Mucosa of descending colon (tissue), 3 donors: ENCODE measurements around the gene WDR88. TPM values are rescaled to one million over a fixed set of nuclear protein-coding genes. Genes with fewer than 3 reads are reported as not detected.
A peak's percentile ranks its signal among the peaks of the same experiment; 100 is the strongest.
"Not testable (repeated sequence)": the region's sequence is repeated elsewhere in the genome, so short reads cannot be mapped to it uniquely, and the experiment has no call there.

Source experiments
- ATAC-seq: fragments of 200-7000 bp; cut with Tn5 transposase; one replicate; pipeline ENCODE4 v1.9.1; 2020; ENCODE audit warnings: mild to moderate bottlenecking, moderate library complexity
- DNase-seq, 3 donors: peaks; one replicate each; pipeline ENCODE4 v3.0.0-alpha.2; 2020
- H3K36me3 ChIP-seq: fragments of 200-600 bp; one replicate; pipeline ENCODE4 v1.8.0; 2021; ENCODE audit warnings: low read depth, mild to moderate bottlenecking
- H3K4me1 ChIP-seq: fragments of 200-600 bp; one replicate; pipeline ENCODE4 v1.8.0; 2021; ENCODE audit warnings: low read depth, mild to moderate bottlenecking
- H3K4me3 ChIP-seq: fragments of 200-600 bp; one replicate; pipeline ENCODE4 v1.8.0; 2021; ENCODE audit warnings: mild to moderate bottlenecking
- H3K9me3 ChIP-seq: fragments of 200-600 bp; one replicate; pipeline ENCODE4 v1.8.0; 2021; ENCODE audit warnings: mild to moderate bottlenecking
- intact Hi-C, 2 donors: fragments of 100-400 bp; cut with DNase I in 1 of 2; cut with micrococcal nuclease in 1 of 2; formaldehyde crosslinking; loops; one replicate each; pipeline versions ENCODE4 v1.11.0 to v1.11.1; 2022; cut with DNase I, micrococcal nuclease
- total RNA-seq, 3 donors: library from RNA; stranded (reverse); fragmentation: NEBNext Ultra II Directional in 2 of 3; extraction: Animal tissue kit (Norgen Biotek cat#: 25700) in 2 of 3; gene quantifications; one replicate each; pipeline versions ENCODE4 v1.2.1 to v1.2.4, GENCODE V29; 2021 to 2023
- TF ChIP-seq, protein P1 (sequence below): fragments of 200-600 bp; IDR thresholded peaks from one replicate; pipeline ENCODE4 v1.8.0; 2022; ENCODE audit warnings: antibody characterized with exemption, mild to moderate bottlenecking
- donor health status: DM: no; HTN: no; CAD: no; lungs with moderate emphysema.
- donor health status: DM: no; HTN: no; CAD: no.
- donor health status: DM: no; HTN: yes; CAD: no.

WDR88 gene
- total RNA-seq, 3 donors from 2014 or later = not detected

DNA sequence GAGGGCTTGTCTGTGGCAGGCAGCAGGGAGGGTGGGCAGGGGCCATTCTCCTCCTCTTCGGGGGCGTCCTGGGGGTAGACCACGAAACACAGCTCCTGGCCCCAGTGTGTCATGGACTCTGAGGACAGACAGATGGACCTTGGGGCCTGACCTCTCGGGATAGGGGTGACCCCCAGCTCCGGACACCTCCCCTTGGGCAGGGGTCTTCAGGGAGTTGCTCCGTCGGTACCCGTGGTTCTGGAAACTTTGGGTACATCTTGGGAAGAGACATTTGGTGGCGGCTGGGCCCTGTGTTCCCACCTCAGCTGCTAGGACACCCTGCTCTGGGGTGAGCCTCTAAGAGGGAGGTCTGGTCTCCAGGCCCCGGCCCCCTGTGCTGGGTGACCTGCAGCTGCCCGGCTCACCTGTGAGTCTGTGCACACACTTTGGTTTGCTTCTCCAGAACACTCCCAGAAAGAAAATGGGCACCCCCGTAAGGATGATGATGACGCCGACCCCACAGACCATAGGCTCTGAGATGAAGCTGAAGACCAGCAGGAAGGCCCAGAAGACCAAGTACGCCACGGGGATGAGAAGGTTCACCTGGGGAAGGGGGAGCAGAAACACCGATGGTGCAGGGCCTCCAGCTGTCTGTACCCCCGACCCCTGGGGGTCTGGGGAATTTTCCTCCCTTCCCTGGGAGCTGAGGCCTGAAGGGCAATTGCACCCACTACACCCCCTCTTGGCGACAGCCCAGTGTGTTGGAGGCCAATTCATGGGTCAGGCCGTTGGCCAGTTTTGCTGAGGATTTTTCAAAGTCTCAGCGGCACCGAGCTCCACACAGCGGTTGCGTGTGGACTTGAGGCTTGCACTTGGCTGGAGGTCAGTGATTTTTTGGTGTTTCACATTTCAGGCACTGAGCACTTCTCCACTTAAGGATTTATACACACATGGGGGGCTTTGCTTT lies 77.3 kb downstream of the WDR88 start:
- TF ChIP-seq, protein P1, sequence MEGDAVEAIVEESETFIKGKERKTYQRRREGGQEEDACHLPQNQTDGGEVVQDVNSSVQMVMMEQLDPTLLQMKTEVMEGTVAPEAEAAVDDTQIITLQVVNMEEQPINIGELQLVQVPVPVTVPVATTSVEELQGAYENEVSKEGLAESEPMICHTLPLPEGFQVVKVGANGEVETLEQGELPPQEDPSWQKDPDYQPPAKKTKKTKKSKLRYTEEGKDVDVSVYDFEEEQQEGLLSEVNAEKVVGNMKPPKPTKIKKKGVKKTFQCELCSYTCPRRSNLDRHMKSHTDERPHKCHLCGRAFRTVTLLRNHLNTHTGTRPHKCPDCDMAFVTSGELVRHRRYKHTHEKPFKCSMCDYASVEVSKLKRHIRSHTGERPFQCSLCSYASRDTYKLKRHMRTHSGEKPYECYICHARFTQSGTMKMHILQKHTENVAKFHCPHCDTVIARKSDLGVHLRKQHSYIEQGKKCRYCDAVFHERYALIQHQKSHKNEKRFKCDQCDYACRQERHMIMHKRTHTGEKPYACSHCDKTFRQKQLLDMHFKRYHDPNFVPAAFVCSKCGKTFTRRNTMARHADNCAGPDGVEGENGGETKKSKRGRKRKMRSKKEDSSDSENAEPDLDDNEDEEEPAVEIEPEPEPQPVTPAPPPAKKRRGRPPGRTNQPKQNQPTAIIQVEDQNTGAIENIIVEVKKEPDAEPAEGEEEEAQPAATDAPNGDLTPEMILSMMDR = no peak
- DNase-seq (peak in 1 of 3 donors; percentile 34), ATAC-seq (no peak)
- Histone ChIP-seq H3K9me3 (no peaks in the 10 kb centered on the region), H3K4me1 (no peaks in the 10 kb centered on the region), H3K4me3 (no peak overlapping the region), H3K36me3 (no peaks in the 10 kb centered on the region)
- intact Hi-C loops = no loop called here

DNA sequence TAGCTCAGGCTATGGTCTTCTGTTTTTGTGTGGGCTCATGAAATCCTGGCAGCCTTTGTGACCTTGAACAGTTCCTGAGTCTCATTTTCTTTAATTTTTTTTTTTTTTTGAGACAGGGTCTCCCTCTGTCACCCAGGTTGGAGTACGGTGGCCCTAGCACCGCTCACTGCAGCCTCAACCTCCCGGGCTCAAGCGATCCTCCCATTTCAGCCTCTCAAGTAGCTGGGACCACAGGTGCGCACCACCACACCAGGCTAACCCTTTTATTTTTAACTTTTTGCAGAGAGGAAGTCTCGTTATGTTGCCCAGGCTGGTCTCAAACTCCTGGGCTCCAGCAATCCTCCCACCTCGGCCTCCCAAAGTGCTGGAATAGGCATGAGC lies 77.9 kb downstream of the WDR88 start:
- H3K4me1 ChIP-seq, H3K4me3 ChIP-seq, ATAC-seq, H3K9me3 ChIP-seq, H3K36me3 ChIP-seq, intact Hi-C loops: not testable (repeated sequence)
- DNase-seq = peak in 1 of 3 donors; percentile 8

DNA sequence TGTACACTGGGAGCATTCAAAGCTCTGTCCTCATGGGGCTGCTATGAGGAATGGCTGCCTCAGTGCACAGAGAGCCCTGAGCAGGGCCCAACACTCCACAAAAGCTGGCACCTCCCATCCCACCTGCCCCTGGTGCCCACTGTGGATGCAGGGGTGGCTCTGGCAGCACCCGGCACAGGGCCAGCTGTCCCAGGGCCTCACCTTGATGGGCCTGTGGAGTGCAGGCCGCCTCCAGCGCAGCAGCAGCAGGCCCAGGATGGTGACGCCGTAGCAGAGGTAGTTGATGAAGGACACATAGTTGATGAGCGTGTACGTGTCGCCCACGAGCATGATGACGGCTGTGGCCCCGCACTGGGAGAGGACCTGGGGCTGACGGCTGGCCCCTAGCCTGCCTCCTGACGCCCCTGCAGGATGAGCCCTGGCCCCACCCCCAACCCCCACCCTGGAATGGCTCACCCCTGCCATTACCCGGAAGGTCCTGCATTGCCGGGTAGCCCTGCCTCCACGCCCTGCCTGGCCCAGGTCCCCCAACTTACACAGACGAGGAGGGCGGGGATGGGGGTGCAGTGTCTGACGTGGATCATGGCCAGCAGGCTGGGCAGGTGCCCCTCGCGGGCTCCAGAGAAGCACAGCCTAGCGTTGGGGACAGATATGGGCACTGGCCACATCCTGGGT lies 78.5 kb downstream of the WDR88 start:
- Histone ChIP-seq H3K4me1 (no peaks in the 10 kb centered on the region), H3K36me3 (no peaks in the 10 kb centered on the region), H3K9me3 (no peaks in the 10 kb centered on the region), H3K4me3 (no peak overlapping the region)
- ATAC-seq (no peak), DNase-seq (peak in 1 of 3 donors; percentile 27)
- TF ChIP-seq, protein P1 = no peak
- intact Hi-C loops = no loop called here

DNA sequence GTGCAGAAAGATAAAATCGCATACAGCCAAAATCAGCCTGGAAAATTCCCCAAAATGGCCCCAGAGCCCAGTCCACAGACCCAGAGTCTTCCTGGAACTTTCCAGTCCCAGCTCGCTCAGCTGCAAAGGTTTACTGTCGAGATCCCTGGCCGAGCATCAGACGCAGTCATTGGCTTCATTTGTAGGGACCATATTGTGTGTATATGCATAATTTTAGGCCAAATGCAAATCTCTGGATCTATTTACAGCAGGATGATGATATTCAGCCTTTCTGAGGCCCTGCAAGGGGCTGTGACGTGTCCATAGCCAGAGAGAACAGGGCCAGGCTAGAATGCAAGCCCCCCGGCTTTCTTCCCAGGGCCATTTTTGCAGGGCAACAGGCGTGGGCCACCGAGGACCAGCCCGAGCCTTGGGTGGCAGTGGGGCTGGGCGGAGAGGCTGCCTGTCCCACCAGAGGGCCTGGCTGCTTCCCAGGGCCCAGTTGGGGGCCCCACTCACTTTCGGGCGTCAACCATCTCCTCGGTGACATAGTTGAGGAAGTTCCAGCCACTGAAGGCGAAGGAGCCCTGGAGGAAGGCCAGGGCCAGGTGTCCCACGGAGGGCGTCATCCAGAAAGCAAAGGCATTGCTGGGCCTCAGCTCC lies 80.0 kb downstream of the WDR88 start:
- TF ChIP-seq, protein P1 = no peak
- peak in 1 of 3 donors; percentile 20 for DNase-seq
- Histone ChIP-seq H3K9me3 (no peaks in the 10 kb centered on the region), H3K4me3 (no peak overlapping the region), H3K36me3 (no peaks in the 10 kb centered on the region), H3K4me1 (no peaks in the 10 kb centered on the region)
- intact Hi-C loops = no loop called here
- no peak for ATAC-seq

DNA sequence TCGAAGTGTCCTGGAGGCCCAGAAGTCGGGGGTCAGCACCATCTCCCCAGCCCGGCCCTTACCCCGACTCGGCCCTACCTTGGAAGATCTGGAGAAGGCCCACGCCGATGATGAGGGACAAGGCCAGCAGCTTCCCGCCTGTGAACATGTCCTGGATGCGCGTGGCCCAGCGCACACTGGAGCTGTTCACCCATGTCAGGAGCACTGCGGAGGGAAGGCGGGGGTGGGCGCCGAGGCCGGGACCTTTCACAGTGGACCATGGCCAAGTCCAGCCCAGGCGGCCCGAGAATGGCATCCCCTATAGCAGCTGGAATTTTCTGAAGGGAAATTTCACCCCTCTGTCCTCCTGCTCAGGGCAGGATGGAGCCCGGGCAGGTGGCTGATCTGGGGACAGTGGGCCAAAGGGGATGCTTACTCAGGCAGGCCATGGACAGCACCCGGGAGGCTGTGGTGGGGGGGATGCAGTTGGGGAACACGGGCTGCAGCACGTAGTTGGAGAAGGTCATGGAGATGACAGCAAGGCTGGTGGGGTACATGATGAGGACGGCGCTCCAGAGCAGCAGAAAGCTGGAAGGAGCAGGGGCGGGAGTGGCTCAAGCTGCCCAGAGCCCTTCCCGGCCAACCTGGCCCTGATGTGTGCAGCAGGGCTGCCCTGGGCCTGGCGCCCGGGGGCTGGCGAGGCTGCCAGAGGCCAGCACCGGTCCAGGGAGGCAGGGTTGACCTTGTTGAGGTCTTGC lies 80.7 kb downstream of the WDR88 start:
- ATAC-seq (no peak), DNase-seq (peak in 1 of 3 donors; percentile 25)
- intact Hi-C loops = no loop called here
- no peak overlapping the region for H3K4me3 ChIP-seq
- no peaks in the 10 kb centered on the region for H3K36me3 ChIP-seq
- TF ChIP-seq, protein P1 = no peak
- H3K9me3 ChIP-seq = no peaks in the 10 kb centered on the region
- no peaks in the 10 kb centered on the region for H3K4me1 ChIP-seq
